ENCODE measurements around the gene DENND2A.

Gene DENND2A

GRCh38 chr7:140604076-140604475, 36.5 kb downstream of the DENND2A start:
- H3K4me3 ChIP-seq (ENCODE audit: low read depth, low read length): no peak overlapping the region
- no peak for TF ChIP-seq CTCF (IDR thresholded peaks at IDR 0.05; ENCODE audit: low read depth, low read length, missing control alignments)
- DNase-seq (ENCODE audit: low read depth): no peak

- no peak for TF ChIP-seq CTCF (IDR thresholded peaks at IDR 0.05; ENCODE audit: low read depth, low read length, missing control alignments)
- H3K4me3 ChIP-seq (ENCODE audit: low read depth, low read length): no peak overlapping the region
- no peak for DNase-seq (ENCODE audit: low read depth)
These were observed 38.9 kb downstream of the DENND2A start for GRCh38 chr7:140601566-140602174.

GRCh38 chr7:140600341-140600740, 40.3 kb downstream of the DENND2A start:
- H3K4me3 ChIP-seq (ENCODE audit: low read depth, low read length): no peak overlapping the region

GRCh38 chr7:140597428-140597949, 43.1 kb downstream of the DENND2A start:
- no peak for TF ChIP-seq CTCF (IDR thresholded peaks at IDR 0.05; ENCODE audit: low read depth, low read length, missing control alignments)
- no peak for DNase-seq (ENCODE audit: low read depth)
- H3K4me3 ChIP-seq (ENCODE audit: low read depth, low read length): no peak overlapping the region

More at GRCh38 chr7:140600341-140600740, 40.3 kb downstream of the DENND2A start:
- DNase-seq (ENCODE audit: low read depth): no peak
- TF ChIP-seq CTCF (IDR thresholded peaks at IDR 0.05; ENCODE audit: low read depth, low read length, missing control alignments): no peak

- no peak overlapping the region for H3K4me3 ChIP-seq (ENCODE audit: low read depth, low read length)
- no peak for DNase-seq (ENCODE audit: low read depth)
- no peak for TF ChIP-seq CTCF (IDR thresholded peaks at IDR 0.05; ENCODE audit: low read depth, low read length, missing control alignments)
These were observed 43.8 kb downstream of the DENND2A start for GRCh38 chr7:140596519-140597427.

- H3K4me3 ChIP-seq (ENCODE audit: low read depth, low read length): no peak overlapping the region
- no peak for DNase-seq (ENCODE audit: low read depth)
- no peak for TF ChIP-seq CTCF (IDR thresholded peaks at IDR 0.05; ENCODE audit: low read depth, low read length, missing control alignments)
These were observed 45.0 kb downstream of the DENND2A start for GRCh38 chr7:140595468-140596092.

All from GM12864 (cell line).